ENCODE data around the gene RP9. TPM values are rescaled to one million over a fixed set of nuclear protein-coding genes. Genes with fewer than 3 reads are reported as not detected.

The RP9 gene
- total RNA-seq, 1 donor from 2014 or later: 17.8 TPM

DNA sequence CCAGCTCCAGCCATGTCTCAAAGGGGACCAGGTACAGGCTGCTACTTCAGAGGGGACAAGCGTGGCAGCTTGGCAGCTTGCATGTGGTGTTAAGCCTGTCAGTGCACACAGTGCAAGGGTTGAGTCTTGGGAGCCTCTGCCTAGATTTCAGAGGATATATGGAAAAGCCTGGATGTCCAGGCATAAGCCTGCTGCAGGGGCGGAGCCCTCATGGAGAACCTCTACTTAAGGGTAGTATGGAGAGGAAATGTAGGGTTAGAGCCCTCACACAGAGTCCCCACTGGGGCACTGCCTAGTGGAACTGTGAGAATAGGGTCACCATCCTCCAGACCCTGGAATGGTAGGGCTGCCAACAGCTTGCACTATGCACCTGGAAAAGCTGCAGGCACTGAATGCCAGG, 38.9 kb downstream of the RP9 start:
- Histone ChIP-seq H4K20me1 (ENCODE audit: insufficient read depth, low read length) (no peaks in the 10 kb centered on the region), H3K27ac (ENCODE audit: low read depth, low read length) (no peak overlapping the region), H3K9me3 (ENCODE audit: insufficient read depth, low read depth, low read length) (peaks cover 6% of the 10 kb centered on the region), H3K4me1 (ENCODE audit: insufficient read depth, low read length) (peaks cover 3% of the 10 kb centered on the region), H3K9ac (ENCODE audit: low read length) (no peak overlapping the region), H2AFZ (ENCODE audit: low read depth, low read length) (no peak overlapping the region), H3K79me2 (ENCODE audit: insufficient read depth, low read length) (no peaks in the 10 kb centered on the region), H3K4me3 (ENCODE audit: insufficient read depth, low read depth, low read length) (no peak overlapping the region), H3K27me3 (ENCODE audit: insufficient read depth, low read length) (no peaks in the 10 kb centered on the region), H3K4me2 (ENCODE audit: low read length) (no peak overlapping the region), H3K36me3 (ENCODE audit: insufficient read depth, low read length) (no peaks in the 10 kb centered on the region)
- no peak for TF ChIP-seq EZH2 (IDR thresholded peaks at IDR 0.05; ENCODE audit: insufficient read depth, low read length)
- TF ChIP-seq, protein P1, sequence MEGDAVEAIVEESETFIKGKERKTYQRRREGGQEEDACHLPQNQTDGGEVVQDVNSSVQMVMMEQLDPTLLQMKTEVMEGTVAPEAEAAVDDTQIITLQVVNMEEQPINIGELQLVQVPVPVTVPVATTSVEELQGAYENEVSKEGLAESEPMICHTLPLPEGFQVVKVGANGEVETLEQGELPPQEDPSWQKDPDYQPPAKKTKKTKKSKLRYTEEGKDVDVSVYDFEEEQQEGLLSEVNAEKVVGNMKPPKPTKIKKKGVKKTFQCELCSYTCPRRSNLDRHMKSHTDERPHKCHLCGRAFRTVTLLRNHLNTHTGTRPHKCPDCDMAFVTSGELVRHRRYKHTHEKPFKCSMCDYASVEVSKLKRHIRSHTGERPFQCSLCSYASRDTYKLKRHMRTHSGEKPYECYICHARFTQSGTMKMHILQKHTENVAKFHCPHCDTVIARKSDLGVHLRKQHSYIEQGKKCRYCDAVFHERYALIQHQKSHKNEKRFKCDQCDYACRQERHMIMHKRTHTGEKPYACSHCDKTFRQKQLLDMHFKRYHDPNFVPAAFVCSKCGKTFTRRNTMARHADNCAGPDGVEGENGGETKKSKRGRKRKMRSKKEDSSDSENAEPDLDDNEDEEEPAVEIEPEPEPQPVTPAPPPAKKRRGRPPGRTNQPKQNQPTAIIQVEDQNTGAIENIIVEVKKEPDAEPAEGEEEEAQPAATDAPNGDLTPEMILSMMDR (IDR thresholded peaks at IDR 0.05; ENCODE audit: insufficient read depth, low read depth, low read length): no peak
- peaks cover 2% of the 10 kb centered on the region for H3K4me1 Mint-ChIP-seq (ENCODE audit: low read depth, unreplicated experiment)
- H3K27ac Mint-ChIP-seq (ENCODE audit: unreplicated experiment): no peak overlapping the region
- DNase-seq (ENCODE audit: low read depth): no peak
- no peak for FAIRE-seq
- peaks cover 14% of the 10 kb centered on the region for H3K9me3 Mint-ChIP-seq (ENCODE audit: unreplicated experiment)
- no peak overlapping the region for H3K4me3 Mint-ChIP-seq (ENCODE audit: unreplicated experiment)
- no peaks in the 10 kb centered on the region for H3K27me3 Mint-ChIP-seq (ENCODE audit: low read depth, unreplicated experiment)
- H3K36me3 Mint-ChIP-seq (ENCODE audit: low read depth, unreplicated experiment): peaks cover 6% of the 10 kb centered on the region

DNA sequence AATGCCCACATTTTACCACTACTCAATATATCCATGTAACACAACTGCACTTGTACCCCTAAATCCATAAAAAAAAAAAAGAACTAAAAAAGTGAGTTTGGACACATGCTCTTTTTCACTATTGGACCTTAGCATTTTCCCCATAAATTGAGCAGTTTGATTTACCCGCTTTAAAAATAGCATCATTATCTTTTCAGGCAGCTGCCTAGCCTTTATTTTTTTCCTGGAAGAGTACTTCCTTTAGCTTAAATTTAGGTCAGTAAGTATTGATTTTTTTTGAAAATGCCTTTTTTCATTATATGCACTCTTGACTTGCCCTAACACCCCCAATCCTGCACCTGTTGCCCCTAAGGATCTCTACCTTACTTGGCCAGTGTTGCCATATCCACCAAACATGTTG, 41.3 kb downstream of the RP9 start:
- Mint-ChIP-seq H3K9me3 (ENCODE audit: unreplicated experiment) (peaks cover 19% of the 10 kb centered on the region), H3K27me3 (ENCODE audit: low read depth, unreplicated experiment) (no peaks in the 10 kb centered on the region), H3K4me3 (ENCODE audit: unreplicated experiment) (no peak overlapping the region), H3K4me1 (ENCODE audit: low read depth, unreplicated experiment) (peaks cover 2% of the 10 kb centered on the region), H3K27ac (ENCODE audit: unreplicated experiment) (no peak overlapping the region), H3K36me3 (ENCODE audit: low read depth, unreplicated experiment) (peaks cover 6% of the 10 kb centered on the region)
- Histone ChIP-seq H3K9me3 (ENCODE audit: insufficient read depth, low read depth, low read length) (peaks cover 6% of the 10 kb centered on the region), H3K36me3 (ENCODE audit: insufficient read depth, low read length) (no peaks in the 10 kb centered on the region), H3K4me2 (ENCODE audit: low read length) (no peak overlapping the region), H2AFZ (ENCODE audit: low read depth, low read length) (no peak overlapping the region), H4K20me1 (ENCODE audit: insufficient read depth, low read length) (no peaks in the 10 kb centered on the region), H3K79me2 (ENCODE audit: insufficient read depth, low read length) (no peaks in the 10 kb centered on the region), H3K9ac (ENCODE audit: low read length) (no peak overlapping the region), H3K27me3 (ENCODE audit: insufficient read depth, low read length) (no peaks in the 10 kb centered on the region), H3K27ac (ENCODE audit: low read depth, low read length) (no peak overlapping the region), H3K4me3 (ENCODE audit: insufficient read depth, low read depth, low read length) (no peak overlapping the region), H3K4me1 (ENCODE audit: insufficient read depth, low read length) (peaks cover 3% of the 10 kb centered on the region)
- FAIRE-seq (no peak), DNase-seq (ENCODE audit: low read depth) (no peak)
- TF ChIP-seq EZH2 (IDR thresholded peaks at IDR 0.05; ENCODE audit: insufficient read depth, low read length): no peak
- TF ChIP-seq, protein P1 (IDR thresholded peaks at IDR 0.05; ENCODE audit: insufficient read depth, low read depth, low read length): no peak

DNA sequence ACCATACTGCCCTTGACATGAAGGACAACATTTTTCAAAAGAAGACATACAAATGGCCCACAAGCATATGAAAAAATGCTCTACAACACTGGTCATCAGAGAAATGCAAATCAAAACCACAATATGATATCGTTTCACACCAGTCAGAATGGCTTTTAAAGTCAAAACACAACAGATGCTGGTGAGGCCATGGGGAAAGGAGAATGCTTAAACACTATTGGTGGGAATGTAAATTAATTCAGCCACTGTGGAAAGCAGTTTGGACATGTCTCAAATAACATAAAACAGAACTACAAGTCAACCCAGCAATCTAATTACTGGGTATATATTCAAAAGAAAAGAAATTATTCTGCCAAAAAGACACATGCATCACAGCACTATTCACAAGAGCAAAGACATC, 42.4 kb downstream of the RP9 start:
- DNase-seq (ENCODE audit: low read depth) (no peak), FAIRE-seq (no peak)
- Mint-ChIP-seq H3K4me1 (ENCODE audit: low read depth, unreplicated experiment) (no peaks in the 10 kb centered on the region), H3K36me3 (ENCODE audit: low read depth, unreplicated experiment) (peaks cover 6% of the 10 kb centered on the region), H3K27ac (ENCODE audit: unreplicated experiment) (no peak overlapping the region), H3K9me3 (ENCODE audit: unreplicated experiment) (peaks cover 17% of the 10 kb centered on the region), H3K4me3 (ENCODE audit: unreplicated experiment) (no peak overlapping the region), H3K27me3 (ENCODE audit: low read depth, unreplicated experiment) (no peaks in the 10 kb centered on the region)
- Histone ChIP-seq H4K20me1 (ENCODE audit: insufficient read depth, low read length) (no peaks in the 10 kb centered on the region), H2AFZ (ENCODE audit: low read depth, low read length) (no peak overlapping the region), H3K36me3 (ENCODE audit: insufficient read depth, low read length) (no peaks in the 10 kb centered on the region), H3K4me3 (ENCODE audit: insufficient read depth, low read depth, low read length) (no peak overlapping the region), H3K27me3 (ENCODE audit: insufficient read depth, low read length) (no peaks in the 10 kb centered on the region), H3K9ac (ENCODE audit: low read length) (no peak overlapping the region), H3K9me3 (ENCODE audit: insufficient read depth, low read depth, low read length) (peaks cover 6% of the 10 kb centered on the region), H3K4me1 (ENCODE audit: insufficient read depth, low read length) (no peaks in the 10 kb centered on the region), H3K79me2 (ENCODE audit: insufficient read depth, low read length) (peaks cover 6% of the 10 kb centered on the region), H3K27ac (ENCODE audit: low read depth, low read length) (no peak overlapping the region), H3K4me2 (ENCODE audit: low read length) (no peak overlapping the region)
- TF ChIP-seq, protein P1 (IDR thresholded peaks at IDR 0.05; ENCODE audit: insufficient read depth, low read depth, low read length): no peak
- TF ChIP-seq EZH2 (IDR thresholded peaks at IDR 0.05; ENCODE audit: insufficient read depth, low read length): no peak
